ENCODE measurements around the gene ZNF480. TPM values are rescaled to one million over a fixed set of nuclear protein-coding genes. Genes with fewer than 3 reads are reported as not detected.
"Not testable (repeated sequence)": the region's sequence is repeated elsewhere in the genome, so short reads cannot be mapped to it uniquely, and the experiment has no call there.

Gene ZNF480
- total RNA-seq, 1 donor from 2014 or later = 9.0 TPM

DNA sequence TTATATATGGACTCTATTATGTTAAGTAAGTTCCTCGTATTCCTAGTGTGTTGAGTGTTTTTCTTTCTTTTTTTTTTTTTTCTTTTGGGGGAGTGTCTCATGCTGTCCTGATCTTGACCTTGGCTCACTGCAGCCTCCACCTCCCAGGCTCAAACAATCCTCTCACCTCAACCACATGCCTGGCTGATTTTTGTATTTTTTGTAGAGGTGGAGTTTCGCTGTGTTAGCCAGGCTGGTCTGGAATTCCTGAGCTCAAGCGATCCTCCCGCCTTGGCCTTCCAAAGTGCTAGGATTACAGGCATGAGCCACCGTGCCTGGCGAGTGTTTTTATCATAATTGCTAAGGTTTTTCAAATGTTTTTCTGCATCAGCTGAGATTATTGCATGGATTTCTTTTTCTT is 10.7 kb upstream of the ZNF480 start:
- DNase-seq (no peak), ATAC-seq (no peak)
- Histone ChIP-seq H3K4me1 (no peaks in the 10 kb centered on the region), H3K4me3 (no peak overlapping the region), H3K9me3 (peaks cover 11% of the 10 kb centered on the region), H3K27me3 (ENCODE audit: low read depth) (no peaks in the 10 kb centered on the region), H3K36me3 (peaks cover 81% of the 10 kb centered on the region), H3K27ac (no peak overlapping the region)
- intact Hi-C loops (cut with DNase I) = no loop called here
- TF ChIP-seq, protein P1, sequence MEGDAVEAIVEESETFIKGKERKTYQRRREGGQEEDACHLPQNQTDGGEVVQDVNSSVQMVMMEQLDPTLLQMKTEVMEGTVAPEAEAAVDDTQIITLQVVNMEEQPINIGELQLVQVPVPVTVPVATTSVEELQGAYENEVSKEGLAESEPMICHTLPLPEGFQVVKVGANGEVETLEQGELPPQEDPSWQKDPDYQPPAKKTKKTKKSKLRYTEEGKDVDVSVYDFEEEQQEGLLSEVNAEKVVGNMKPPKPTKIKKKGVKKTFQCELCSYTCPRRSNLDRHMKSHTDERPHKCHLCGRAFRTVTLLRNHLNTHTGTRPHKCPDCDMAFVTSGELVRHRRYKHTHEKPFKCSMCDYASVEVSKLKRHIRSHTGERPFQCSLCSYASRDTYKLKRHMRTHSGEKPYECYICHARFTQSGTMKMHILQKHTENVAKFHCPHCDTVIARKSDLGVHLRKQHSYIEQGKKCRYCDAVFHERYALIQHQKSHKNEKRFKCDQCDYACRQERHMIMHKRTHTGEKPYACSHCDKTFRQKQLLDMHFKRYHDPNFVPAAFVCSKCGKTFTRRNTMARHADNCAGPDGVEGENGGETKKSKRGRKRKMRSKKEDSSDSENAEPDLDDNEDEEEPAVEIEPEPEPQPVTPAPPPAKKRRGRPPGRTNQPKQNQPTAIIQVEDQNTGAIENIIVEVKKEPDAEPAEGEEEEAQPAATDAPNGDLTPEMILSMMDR (IDR thresholded peaks at IDR 0.05) = no peak

DNA sequence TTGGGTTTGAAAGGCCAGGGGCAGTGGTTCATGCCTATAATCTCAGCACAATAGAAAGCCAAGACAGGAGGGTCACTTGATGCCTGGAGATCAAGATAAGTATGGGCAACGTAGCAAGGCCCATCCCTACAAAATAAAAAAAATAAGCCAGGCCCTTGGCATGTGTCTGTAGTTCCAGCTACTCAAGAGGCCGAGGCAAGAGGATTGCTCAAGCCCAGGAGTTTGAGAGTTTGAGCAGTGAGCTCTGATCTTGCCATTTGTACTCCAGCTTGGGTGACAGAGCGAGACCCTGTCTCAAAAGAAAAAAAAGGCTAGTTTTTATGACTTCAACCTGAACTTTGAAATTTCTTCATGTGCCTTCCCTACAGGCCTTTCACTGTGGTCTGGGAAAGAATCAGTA is 5.2 kb upstream of the ZNF480 start:
- Histone ChIP-seq H3K27me3 (ENCODE audit: low read depth) (no peaks in the 10 kb centered on the region), H3K36me3 (peaks cover 47% of the 10 kb centered on the region), H3K9me3 (peaks cover 6% of the 10 kb centered on the region), H3K4me3 (no peak overlapping the region), H3K27ac (no peak overlapping the region), H3K4me1 (peaks cover 7% of the 10 kb centered on the region)
- TF ChIP-seq, protein P1 (IDR thresholded peaks at IDR 0.05) = no peak
- ATAC-seq (no peak), DNase-seq (no peak)
- intact Hi-C loops (cut with DNase I) = no loop called here

DNA sequence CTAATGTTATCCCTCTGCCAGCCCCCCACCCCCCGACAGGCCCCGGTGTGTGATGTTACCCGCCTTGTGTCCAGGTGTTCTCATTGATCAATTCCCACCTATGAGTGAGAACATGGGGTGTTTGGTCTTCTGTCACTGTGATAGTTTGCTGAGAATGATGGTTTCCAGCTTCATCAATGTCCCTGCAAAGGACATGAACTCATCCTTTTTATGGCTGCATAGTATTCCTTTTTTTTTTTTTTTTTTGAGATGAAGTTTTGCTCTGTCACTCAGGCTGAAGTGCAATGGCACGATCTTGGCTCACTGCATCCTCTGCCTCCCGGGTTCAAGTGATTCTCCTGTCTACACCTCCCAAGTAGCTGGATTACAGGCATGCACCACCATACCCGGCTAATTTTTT is 4.0 kb upstream of the ZNF480 start:
- H3K9me3 ChIP-seq; H3K4me3 ChIP-seq; H3K27me3 ChIP-seq (ENCODE audit: low read depth); H3K27ac ChIP-seq; ATAC-seq; DNase-seq; intact Hi-C loops (cut with DNase I): not testable (repeated sequence)
- Histone ChIP-seq H3K4me1 (peaks cover 11% of the 10 kb centered on the region), H3K36me3 (peaks cover 43% of the 10 kb centered on the region)

DNA sequence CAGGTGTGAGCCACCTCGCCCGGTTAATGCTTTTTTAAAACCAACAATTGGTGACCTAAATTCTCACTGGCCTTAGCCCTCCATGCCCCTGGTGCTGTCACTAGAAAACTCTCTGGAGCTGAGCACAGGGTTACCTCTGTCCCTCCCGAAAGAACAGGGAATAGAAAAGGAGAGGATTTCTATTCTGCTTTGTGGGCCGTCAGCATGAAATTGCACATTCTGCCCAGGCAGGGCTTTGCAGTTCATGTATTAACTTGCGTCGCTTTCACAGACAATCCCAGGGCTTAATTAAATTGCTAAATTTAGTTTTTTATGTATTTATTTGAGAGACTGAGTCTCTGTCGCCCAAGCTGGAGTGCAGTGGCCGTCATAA is 583 bp upstream of the ZNF480 start:
- Histone ChIP-seq H3K9me3 (peaks cover 3% of the 10 kb centered on the region), H3K4me1 (peaks cover 23% of the 10 kb centered on the region), H3K27ac (peak overlapping the region; percentile 70), H3K4me3 (peak overlapping the region; percentile 74), H3K36me3 (peaks cover 27% of the 10 kb centered on the region), H3K27me3 (ENCODE audit: low read depth) (no peaks in the 10 kb centered on the region)
- intact Hi-C loops (cut with DNase I) = no loop called here
- DNase-seq = no peak
- peak; percentile 5 to 12 for ATAC-seq
- TF ChIP-seq, protein P1 (IDR thresholded peaks at IDR 0.05) = no peak

DNA sequence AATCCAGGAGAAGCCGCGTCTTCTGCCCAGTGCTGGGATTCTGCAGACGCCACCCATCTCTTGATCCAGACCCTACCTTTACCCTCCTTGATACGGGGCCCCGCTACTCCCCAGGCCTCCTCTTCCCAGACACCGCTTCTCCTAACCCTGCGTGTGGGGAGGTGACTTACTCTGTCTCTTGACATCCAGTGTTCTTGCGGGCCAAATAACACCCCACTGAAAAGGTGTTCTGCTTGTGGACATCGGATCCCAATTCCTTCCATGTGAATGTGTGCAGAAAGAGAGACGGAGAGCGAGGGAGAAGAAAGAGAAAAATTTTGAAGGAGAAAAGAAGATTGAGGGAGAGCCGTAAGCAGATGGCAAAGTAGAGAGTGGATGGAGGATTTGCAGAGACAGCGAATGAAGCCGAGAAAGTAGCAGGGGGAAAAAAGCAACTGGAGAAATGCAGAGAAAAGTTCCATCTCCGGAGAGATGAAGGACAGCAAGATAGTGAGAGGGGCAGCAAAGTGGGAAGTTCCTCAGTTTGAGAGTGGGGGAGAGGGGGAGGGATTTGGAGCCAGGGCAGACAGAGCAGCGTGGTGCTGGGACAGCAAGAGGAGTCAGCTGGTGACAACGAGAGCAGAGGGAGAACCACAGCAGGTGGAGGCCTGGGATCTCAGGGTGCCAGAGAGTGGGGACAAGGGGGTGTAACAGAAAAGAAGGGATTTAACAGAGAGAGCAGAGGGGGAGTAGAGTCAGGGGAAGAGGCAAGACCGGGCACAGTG is 814 bp downstream of the ZNF480 start:
- ATAC-seq (no peak), DNase-seq (no peak)
- Histone ChIP-seq H3K36me3 (peaks cover 31% of the 10 kb centered on the region), H3K4me1 (peaks cover 23% of the 10 kb centered on the region), H3K9me3 (peaks cover 4% of the 10 kb centered on the region), H3K27ac (peak overlapping the region; percentile 95), H3K27me3 (ENCODE audit: low read depth) (no peaks in the 10 kb centered on the region), H3K4me3 (peak overlapping the region; percentile 74)
- TF ChIP-seq, protein P1 (IDR thresholded peaks at IDR 0.05) = no peak
- intact Hi-C loops (cut with DNase I) = no loop called here

DNA sequence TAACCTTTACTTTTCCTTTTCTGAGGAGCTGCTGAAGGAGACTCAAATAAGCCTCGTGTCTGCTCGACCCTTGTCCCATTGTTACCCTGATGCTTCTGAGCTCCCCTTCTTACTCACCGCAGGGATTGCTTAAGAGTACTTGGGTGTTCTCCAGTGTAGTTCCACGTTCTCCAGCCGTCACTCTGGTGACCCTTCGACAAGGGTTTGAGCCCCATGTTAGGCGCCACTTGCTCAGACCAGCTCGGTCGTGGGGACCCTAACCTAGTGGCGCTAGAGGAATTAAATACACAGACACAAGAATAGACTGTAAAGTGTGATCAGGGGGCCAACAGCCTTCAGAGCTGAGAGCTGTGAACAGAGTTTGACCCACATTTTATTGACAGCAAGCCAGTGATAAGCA is 10.3 kb downstream of the ZNF480 start:
- Histone ChIP-seq H3K4me3 (no peak overlapping the region), H3K4me1 (no peaks in the 10 kb centered on the region), H3K9me3 (peaks cover 92% of the 10 kb centered on the region), H3K27ac (no peak overlapping the region), H3K36me3 (peaks cover 30% of the 10 kb centered on the region), H3K27me3 (ENCODE audit: low read depth) (no peaks in the 10 kb centered on the region)
- ATAC-seq = no peak
- DNase-seq = no peak
- intact Hi-C loops (cut with DNase I) = no loop called here
- TF ChIP-seq, protein P1 (IDR thresholded peaks at IDR 0.05) = no peak
